ENCODE results near the gene EME1. TPM values are rescaled to one million over a fixed set of nuclear protein-coding genes. Genes with fewer than 3 reads are reported as not detected.

The EME1 gene
- total RNA-seq, 4 donors from 2014 or later: 1.1 TPM; not detected in 3

DNA sequence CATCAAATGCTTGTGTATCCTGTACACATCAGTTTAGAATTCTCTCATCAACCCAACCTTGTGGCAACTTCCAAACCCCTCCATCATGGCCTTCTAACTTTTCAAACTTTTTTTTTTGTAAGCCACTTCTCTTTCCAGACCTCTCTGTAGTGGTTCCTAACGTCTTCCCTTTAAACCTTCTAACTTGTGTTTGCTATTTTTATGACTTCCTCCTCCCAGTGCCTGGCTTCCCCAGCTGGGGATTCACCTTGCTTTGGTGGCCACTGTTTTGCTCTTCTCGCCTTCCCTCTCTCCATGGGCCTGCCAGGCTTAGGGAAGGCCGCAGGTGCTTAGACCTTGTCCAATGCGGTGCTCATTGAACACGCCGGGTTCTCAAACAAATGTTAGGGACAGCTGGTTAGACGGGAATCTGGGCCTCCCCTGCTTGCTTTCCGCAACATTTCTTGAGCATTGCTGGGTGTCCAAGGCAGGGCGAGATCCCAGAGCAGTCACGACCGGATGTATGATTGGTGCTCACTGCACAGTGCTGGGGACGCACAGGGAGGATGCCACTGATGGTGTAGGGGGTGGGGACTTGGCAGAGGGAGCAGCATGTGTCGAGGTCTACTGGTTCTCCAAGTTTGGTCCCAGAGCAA lies 28.2 kb upstream of the EME1 start:
- DNase-seq (ENCODE audit: low spot score) (no peak), ATAC-seq (ENCODE audit: low FRiP score) (no peak)
- TF ChIP-seq, protein P1, sequence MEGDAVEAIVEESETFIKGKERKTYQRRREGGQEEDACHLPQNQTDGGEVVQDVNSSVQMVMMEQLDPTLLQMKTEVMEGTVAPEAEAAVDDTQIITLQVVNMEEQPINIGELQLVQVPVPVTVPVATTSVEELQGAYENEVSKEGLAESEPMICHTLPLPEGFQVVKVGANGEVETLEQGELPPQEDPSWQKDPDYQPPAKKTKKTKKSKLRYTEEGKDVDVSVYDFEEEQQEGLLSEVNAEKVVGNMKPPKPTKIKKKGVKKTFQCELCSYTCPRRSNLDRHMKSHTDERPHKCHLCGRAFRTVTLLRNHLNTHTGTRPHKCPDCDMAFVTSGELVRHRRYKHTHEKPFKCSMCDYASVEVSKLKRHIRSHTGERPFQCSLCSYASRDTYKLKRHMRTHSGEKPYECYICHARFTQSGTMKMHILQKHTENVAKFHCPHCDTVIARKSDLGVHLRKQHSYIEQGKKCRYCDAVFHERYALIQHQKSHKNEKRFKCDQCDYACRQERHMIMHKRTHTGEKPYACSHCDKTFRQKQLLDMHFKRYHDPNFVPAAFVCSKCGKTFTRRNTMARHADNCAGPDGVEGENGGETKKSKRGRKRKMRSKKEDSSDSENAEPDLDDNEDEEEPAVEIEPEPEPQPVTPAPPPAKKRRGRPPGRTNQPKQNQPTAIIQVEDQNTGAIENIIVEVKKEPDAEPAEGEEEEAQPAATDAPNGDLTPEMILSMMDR (IDR thresholded peaks at IDR 0.05): no peak

DNA sequence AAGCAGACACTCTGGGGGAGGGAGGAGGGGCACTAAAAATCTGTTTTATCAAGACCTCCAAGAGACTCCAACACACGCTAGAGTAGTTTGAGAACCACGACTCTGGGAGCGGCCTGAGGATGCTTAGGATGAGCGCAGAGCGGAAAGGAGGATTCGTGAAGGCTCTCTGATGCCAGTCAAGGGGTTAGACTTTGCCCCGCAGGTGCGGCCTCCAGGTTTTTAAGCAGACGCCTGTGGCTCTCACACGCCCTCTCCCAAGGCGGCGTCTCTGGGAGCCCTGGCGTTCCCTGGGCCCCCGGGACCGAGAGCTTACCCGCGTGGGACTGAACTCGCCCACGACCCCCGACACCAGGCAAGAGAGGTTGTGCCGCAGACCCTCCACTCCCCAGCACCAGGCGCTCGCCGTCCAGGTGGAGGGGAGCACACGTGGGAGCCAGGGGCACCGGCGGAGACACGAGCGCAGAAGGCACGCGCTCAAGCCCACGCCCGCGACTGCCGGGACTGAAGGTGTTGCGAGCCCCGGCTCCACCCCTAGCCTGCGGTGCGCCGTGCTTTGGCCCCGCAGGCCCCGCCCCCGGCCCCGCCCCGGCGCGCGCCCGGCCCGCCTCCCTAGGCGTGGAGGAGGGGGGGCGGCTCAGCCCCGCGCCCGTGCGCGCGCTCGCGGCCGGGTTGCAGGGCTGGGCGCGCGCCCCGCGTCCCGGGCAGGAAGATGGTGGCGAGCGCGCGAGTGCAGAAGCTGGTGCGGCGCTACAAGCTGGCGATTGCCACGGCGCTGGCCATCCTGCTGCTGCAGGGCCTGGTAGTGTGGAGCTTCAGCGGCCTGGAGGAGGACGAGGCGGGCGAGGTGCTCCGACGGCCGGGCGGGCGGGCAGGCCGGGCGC lies 27.4 kb upstream of the EME1 start, which contains the start of gene XYLT2:
Gene XYLT2, plus strand, starts transcription at position 695 of the 881 bp plus-strand sequence. Its CDS starts 15 bp downstream, at position 710.
- DNase-seq (ENCODE audit: low spot score) (peak; percentile 38), ATAC-seq (ENCODE audit: low FRiP score) (peak; percentile 91)

DNA sequence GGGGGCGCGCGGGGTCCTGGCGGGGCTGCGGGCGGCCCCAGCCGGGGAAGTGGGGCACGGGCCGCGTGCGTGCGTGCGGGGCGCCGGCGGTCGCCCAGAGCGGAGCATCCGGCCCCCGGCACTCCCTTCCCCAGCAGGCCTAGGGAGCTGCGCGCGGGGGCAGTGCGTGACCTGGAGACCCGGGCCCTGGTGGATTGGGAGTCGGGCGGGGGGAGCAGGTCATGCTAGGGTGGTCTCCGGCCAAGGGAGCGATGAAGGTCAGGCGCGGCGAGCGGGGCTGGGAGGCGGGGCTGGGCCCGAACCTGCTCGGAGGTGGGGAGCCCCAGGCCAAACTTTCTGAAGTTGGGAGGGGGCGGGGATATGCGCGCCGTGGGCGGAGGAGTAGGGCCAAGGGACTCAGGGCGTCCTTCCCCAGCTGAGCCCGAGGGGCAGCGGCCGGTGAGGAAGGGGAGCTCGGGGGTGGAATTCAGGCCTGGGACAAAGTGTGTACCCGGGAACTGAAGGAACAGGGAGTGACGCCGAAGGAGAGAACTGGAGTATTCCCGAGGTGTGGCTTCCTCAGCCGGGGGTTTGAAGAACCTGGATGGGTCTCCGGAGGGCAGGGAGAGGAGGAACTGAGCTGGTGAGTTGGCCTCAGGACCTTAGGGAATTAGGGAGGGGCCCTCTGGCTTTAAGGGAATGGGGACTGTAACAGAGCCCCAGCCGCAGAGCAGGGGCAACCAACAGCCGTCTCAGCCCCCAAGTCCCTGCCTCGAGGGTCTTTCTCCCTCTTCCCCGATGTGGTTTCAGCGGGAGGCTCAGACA lies 26.5 kb upstream of the EME1 start:
- ATAC-seq (ENCODE audit: low FRiP score) (peak; percentile 53), DNase-seq (ENCODE audit: low spot score) (no peak)
- TF ChIP-seq, protein P1 (IDR thresholded peaks at IDR 0.05): no peak

More for the DNA sequence above, 27.4 kb upstream of the EME1 start, which contains the start of gene XYLT2:
- TF ChIP-seq, protein P1 (IDR thresholded peaks at IDR 0.05): no peak

DNA sequence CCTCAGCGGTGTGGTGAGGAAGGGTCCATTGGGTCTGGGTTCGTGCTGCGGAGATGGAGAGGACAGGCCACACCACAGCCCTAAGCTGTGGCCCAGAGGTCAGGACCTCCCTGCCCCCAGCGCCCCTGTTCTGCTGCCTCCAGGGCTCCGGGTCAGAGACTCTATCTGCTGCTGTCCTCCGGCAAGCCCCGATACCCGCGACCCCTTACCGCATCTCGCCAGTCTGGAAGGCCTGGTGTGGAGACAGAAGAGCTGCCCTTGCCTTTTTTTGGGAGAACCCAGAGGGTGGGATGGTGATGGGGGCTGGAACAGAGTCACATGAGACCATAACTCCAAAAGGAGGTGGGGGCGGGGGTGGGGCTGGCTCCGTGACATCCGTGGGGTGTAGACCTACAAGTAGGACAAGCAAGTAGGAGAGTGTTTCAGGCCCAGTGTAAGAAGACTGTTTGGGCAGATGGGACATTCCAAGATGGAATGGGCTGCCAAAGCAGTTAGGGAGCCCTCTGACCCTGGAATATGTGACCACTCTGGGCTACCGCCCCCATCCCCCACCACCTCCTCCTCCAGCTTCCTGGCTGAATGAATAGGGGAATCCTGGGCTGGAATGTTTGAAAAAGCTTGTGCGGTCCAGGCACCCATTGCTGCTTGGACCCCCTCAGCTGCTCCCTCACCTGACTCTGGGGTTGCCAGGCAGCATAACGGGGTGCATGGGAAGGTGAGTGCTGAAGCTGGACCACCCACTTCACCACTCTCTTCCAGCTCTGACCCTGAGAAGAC lies 25.7 kb upstream of the EME1 start:
- ATAC-seq (ENCODE audit: low FRiP score) (peak; percentile 1), DNase-seq (ENCODE audit: low spot score) (no peak)

DNA sequence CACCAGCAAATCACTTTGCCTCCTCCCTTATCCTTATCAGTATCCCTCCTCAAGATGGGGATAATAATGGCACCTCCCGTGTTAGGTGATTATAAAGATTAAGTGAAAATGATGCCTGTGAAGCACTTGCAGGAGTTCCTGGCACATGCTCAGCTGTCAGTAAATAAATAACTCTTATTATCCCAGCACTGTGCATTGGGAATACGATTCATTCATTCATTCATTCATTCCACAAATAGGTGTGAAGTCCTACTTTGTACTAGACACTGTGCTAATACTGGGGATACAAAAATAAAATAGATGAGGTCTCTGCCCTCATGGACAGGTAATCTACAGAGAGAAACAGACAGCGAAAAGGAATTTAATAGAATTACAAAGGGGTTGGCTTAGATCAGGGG lies 25.1 kb upstream of the EME1 start:
- TF ChIP-seq, protein P1 (IDR thresholded peaks at IDR 0.05): no peak
- no peak for ATAC-seq (ENCODE audit: low FRiP score)

More for the DNA sequence above, 25.7 kb upstream of the EME1 start:
- TF ChIP-seq, protein P1 (IDR thresholded peaks at IDR 0.05): no peak

More for the DNA sequence above, 25.1 kb upstream of the EME1 start:
- no peak for DNase-seq (ENCODE audit: low spot score)

Data from omental fat pad (tissue), 4 donors.